A549 (cell line): Measurements from ENCODE around the gene POGK. TPM values are rescaled to one million over a fixed set of nuclear protein-coding genes. Genes with fewer than 3 reads are reported as not detected.

Experiments
- ATAC-seq, 2 experiments: fragments of 200-7000 bp in 1 of 2; fragments of >200 bp in 1 of 2; cut with Nextera tagmentation in 1 of 2; cut with Tn5 transposase in 1 of 2; 3 replicates each; pipeline versions ENCODE4 v1.8.0 to v1.9.1; 2018 to 2020; ENCODE audit warnings: mild to moderate bottlenecking in 1 of 2, moderate library complexity in 1 of 2
- CTCF ChIA-PET: fragments of 300-600 bp; sonication (Branson Sonifier 250); formaldehyde crosslinking; extraction: SDS; loops from one replicate; lab custom pipeline; 2021; ENCODE audit warnings: antibody characterized with exemption, inconsistent platforms; lab: Yijun Ruan, JAX
- POLR2A ChIA-PET: fragments of 350-600 bp; formaldehyde crosslinking; extraction: SDS; loops from one replicate; lab custom pipeline; 2021; ENCODE audit warnings: antibody characterized with exemption, inconsistent platforms; lab: Yijun Ruan, JAX
- DNase-seq, 2 experiments: peaks; one replicate each; pipeline versions ENCODE4 v3.0.0 to v3.0.0-alpha.2; 2011 to 2016; ENCODE audit warnings: low read depth in 1 of 2, low spot score in 1 of 2
- FAIRE-seq: peaks from 2 replicates; lab custom pipeline; 2011; peaks lifted over from hg19 to GRCh38; lab: Jason Lieb, UNC
- H3K27ac ChIP-seq, 2 experiments: fragments of >200 bp; sonication (Bioruptor Twin); formaldehyde crosslinking; 3 replicates each; pipeline ENCODE4 v1.5.1; 2016 to 2017
- H3K4me1 ChIP-seq: fragments of >200 bp; sonication (Bioruptor Twin); formaldehyde crosslinking; 3 replicates; pipeline ENCODE4 v1.6.1; 2016
- H3K4me2 ChIP-seq: fragments of >200 bp; sonication (Bioruptor Twin); formaldehyde crosslinking; 3 replicates; pipeline ENCODE4 v1.6.1; 2016
- H3K4me3 ChIP-seq: fragments of >200 bp; sonication (Bioruptor Twin); formaldehyde crosslinking; 3 replicates; pipeline ENCODE4 v1.5.1; 2016
- H3K9me3 ChIP-seq: fragments of >200 bp; sonication (Bioruptor Twin); formaldehyde crosslinking; 3 replicates; pipeline ENCODE4 v1.6.1; 2016
- BHLHE40 ChIP-seq: IDR thresholded peaks from 2 replicates; pipeline ENCODE4 v1.6.1; 2012; ENCODE audit warnings: low read depth, low read length, inconsistent platforms
- CBX8 ChIP-seq: fragments of 200-600 bp; sonication (generic); IDR thresholded peaks from 2 replicates; pipeline ENCODE4 v1.6.1; 2016
- CHD2 ChIP-seq: fragments of 150-350 bp; IDR thresholded peaks from 2 replicates; pipeline ENCODE4 v1.6.1; 2014; ENCODE audit warnings: low read length; ENCODE audit not compliant: partially characterized antibody
- CHD4 ChIP-seq: fragments of 200-600 bp; sonication (generic); IDR thresholded peaks from 2 replicates; pipeline ENCODE4 v1.6.1; 2016; ENCODE audit warnings: antibody characterized with exemption, mild to moderate bottlenecking, borderline replicate concordance
- EHF ChIP-seq: fragments of 250-450 bp; sonication (Bioruptor Pico); IDR thresholded peaks from 2 replicates; pipeline ENCODE4 v1.5.0; 2020; ENCODE audit warnings: mild to moderate bottlenecking
- ESRRA ChIP-seq: fragments of 150-350 bp; IDR thresholded peaks from 2 replicates; pipeline ENCODE4 v1.6.1; 2014; ENCODE audit warnings: mild to moderate bottlenecking, low read length, borderline replicate concordance
- FOXS1 ChIP-seq: fragments of 250-450 bp; sonication (Bioruptor Pico); IDR thresholded peaks from 2 replicates; pipeline ENCODE4 v1.5.0; 2020; ENCODE audit warnings: mild to moderate bottlenecking, moderate library complexity
- HOXA7 ChIP-seq: fragments of 250-450 bp; sonication (Bioruptor Pico); IDR thresholded peaks from 2 replicates; pipeline ENCODE4 v1.5.0; 2020; ENCODE audit warnings: mild to moderate bottlenecking, moderate library complexity
- HOXB5 ChIP-seq: fragments of 250-450 bp; sonication (Bioruptor Pico); IDR thresholded peaks from 2 replicates; pipeline ENCODE4 v1.5.0; 2020; ENCODE audit warnings: mild to moderate bottlenecking, moderate library complexity
- JUN ChIP-seq, 2 experiments: fragments of >200 bp; sonication (Bioruptor Twin); formaldehyde crosslinking; IDR thresholded peaks; 2 replicates in 1 of 2; 3 replicates in 1 of 2; pipeline ENCODE4 v1.6.1; 2016 to 2017
- JUNB ChIP-seq: fragments of >200 bp; sonication (Bioruptor Twin); formaldehyde crosslinking; IDR thresholded peaks from 2 replicates; pipeline ENCODE4 v1.6.1; 2016
- MYC ChIP-seq: IDR thresholded peaks from 2 replicates; pipeline ENCODE4 v1.6.1; 2012; ENCODE audit warnings: mild to moderate bottlenecking, inconsistent platforms, low read length, improper control_type of control experiment, borderline replicate concordance
- NPAS2 ChIP-seq: fragments of 250-450 bp; sonication (Bioruptor Pico); IDR thresholded peaks from 2 replicates; pipeline ENCODE4 v1.8.0; 2022; ENCODE audit warnings: mild to moderate bottlenecking, moderate library complexity, borderline replicate concordance
- PHF8 ChIP-seq: fragments of 200-600 bp; sonication (generic); IDR thresholded peaks from 2 replicates; pipeline ENCODE4 v1.6.1; 2016; ENCODE audit warnings: low read depth, mild to moderate bottlenecking, antibody characterized with exemption, moderate library complexity, borderline replicate concordance
- RAD21 ChIP-seq, 2 experiments: fragments of >200 bp in 1 of 2; sonication (Bioruptor Twin) in 1 of 2; formaldehyde crosslinking in 1 of 2; IDR thresholded peaks in 1 of 2; conservative IDR thresholded peaks in 1 of 2; 2 replicates in 1 of 2; 3 replicates in 1 of 2; pipeline ENCODE4 v1.6.1; 2012 to 2018; ENCODE audit warnings: inconsistent platforms in 1 of 2
- RARB ChIP-seq: fragments of 250-450 bp; sonication (Bioruptor Pico); IDR thresholded peaks from 2 replicates; pipeline ENCODE4 v1.8.0; 2021; ENCODE audit warnings: mild to moderate bottlenecking, moderate library complexity
- SREBF2 ChIP-seq: fragments of 450-650 bp; IDR thresholded peaks from 2 replicates; pipeline ENCODE4 v1.6.1; 2014; ENCODE audit warnings: mild to moderate bottlenecking, moderate library complexity
- ZFP36 ChIP-seq: fragments of 450-650 bp; IDR thresholded peaks from 2 replicates; pipeline ENCODE4 v1.6.1; 2014; ENCODE audit warnings: borderline replicate concordance; ENCODE audit not compliant: partially characterized antibody
- ZNF302 ChIP-seq: fragments of 250-450 bp; sonication (Bioruptor Pico); IDR thresholded peaks from 2 replicates; pipeline ENCODE4 v1.9.0; 2021; ENCODE audit warnings: inconsistent platforms, mild to moderate bottlenecking, moderate library complexity
- ZSCAN20 ChIP-seq: fragments of 250-450 bp; sonication (Bioruptor Pico); IDR thresholded peaks from 2 replicates; pipeline ENCODE4 v1.8.0; 2022; ENCODE audit warnings: mild to moderate bottlenecking, moderate library complexity
- WGBS: methylation state at CpG from one replicate; pipeline ENCODE4 v1.1.6; 2017; ENCODE audit errors: missing lambda C conversion rate; 5-methylcytosine and 5-hydroxymethylcytosine counted together
- polyA plus RNA-seq, 4 experiments: library from polyadenylated mRNA; depleted of rRNA in 3 of 4; stranded (reverse); fragments of >200 nt; fragmentation: RNase III in 1 of 4; extraction: RNeasy Plus Mini Kit Qiagen cat#74134 plus additional on column Dnase treatment in 1 of 4; gene quantifications; 2 replicates in 3 of 4; 3 replicates in 1 of 4; pipeline ENCODE4 v1.2.3, GENCODE V29; 2011 to 2017
- TF ChIP-seq, protein P1 (sequence below): IDR thresholded peaks from 2 replicates; pipeline ENCODE4 v1.6.1; 2012
- TF ChIP-seq, protein P2 (sequence below): fragments of 250-450 bp; sonication (Bioruptor Pico); IDR thresholded peaks from 2 replicates; pipeline ENCODE4 v1.5.0; 2021; ENCODE audit warnings: mild to moderate bottlenecking, moderate library complexity, borderline replicate concordance
- TF ChIP-seq, protein P3 (sequence below): fragments of >200 bp; sonication (Bioruptor Twin); formaldehyde crosslinking; IDR thresholded peaks from 2 replicates; pipeline ENCODE4 v1.6.1; 2016
- TF ChIP-seq, protein P4 (sequence below): fragments of 450-650 bp; IDR thresholded peaks from 2 replicates; pipeline ENCODE4 v1.6.1; 2014; ENCODE audit warnings: antibody characterized with exemption
- TF ChIP-seq, protein P5 (sequence below): fragments of 150-350 bp; IDR thresholded peaks from 2 replicates; pipeline ENCODE4 v1.6.1; 2014; ENCODE audit warnings: low read depth, mild to moderate bottlenecking, low read length
- TF ChIP-seq, protein P6 (sequence below): IDR thresholded peaks from 2 replicates; pipeline ENCODE4 v1.6.1; 2012
- TF ChIP-seq, protein P7 (sequence below): fragments of >200 bp; sonication (Bioruptor Twin); formaldehyde crosslinking; IDR thresholded peaks from 3 replicates; pipeline ENCODE4 v1.6.1; 2016

POGK gene
- polyA plus RNA-seq, 2 of the 4 experiments (the other 2 are of a cell fraction), result 27.4 to 37.2 TPM

DNA sequence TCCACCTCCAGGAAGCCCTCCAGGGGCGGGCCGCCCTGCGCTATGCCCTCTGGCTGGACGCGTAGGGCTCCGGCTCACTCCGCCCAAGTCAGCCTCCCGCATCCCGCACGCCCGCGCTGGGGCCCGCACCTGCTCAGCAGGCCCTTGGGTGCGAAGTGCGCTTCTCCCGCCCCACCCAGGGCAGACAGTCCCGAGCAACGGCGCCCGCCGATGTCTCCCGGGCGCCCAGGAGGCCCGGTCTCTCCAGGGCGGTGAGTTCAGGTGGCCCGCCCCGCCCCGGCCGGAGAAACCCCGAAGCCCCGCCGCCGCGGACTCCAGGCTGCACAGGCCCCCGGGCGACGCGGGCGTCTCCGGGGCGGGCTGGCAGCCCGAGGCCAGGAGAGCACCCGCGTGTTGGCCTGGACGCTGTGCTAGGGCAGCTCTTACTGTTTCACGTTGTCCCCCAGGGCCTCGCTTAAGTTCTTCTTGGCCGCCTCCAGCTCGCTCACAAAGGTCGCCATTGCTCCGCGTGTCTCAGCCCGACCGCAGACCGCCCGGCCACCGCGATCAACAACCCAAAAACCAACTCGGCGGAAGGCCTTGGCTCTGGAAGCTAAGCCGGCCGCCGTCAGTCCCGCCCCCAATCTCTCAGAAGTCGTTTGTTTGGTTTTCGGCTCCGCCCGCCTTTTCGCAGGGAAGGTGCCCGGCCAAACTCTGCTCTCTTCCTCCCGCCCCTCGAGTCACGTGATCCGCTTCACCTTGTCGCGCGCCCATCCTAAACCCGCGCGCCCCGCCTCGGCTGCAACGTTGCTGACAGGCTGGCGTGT is 36.7 kb downstream of the POGK start, which contains the start of gene TADA1 (continued):
- TF ChIP-seq, protein P1, sequence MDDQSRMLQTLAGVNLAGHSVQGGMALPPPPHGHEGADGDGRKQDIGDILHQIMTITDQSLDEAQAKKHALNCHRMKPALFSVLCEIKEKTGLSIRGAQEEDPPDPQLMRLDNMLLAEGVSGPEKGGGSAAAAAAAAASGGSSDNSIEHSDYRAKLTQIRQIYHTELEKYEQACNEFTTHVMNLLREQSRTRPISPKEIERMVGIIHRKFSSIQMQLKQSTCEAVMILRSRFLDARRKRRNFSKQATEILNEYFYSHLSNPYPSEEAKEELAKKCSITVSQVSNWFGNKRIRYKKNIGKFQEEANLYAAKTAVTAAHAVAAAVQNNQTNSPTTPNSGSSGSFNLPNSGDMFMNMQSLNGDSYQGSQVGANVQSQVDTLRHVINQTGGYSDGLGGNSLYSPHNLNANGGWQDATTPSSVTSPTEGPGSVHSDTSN, result no peak
- TF ChIP-seq ZNF302 (CRISPR knock-in tag) (no peak), EHF (no peak), ZFP36 (peak; percentile 99), RAD21 (conservative IDR thresholded peaks at IDR 0.05 in 1 of 2, IDR thresholded peaks at IDR 0.05 in 1 of 2) (no peak), RARB (no peak), FOXS1 (CRISPR knock-in tag) (0 out of 2 replicates have a peak, but pooled peaks have one; percentile 9), ZSCAN20 (CRISPR knock-in tag) (no peak)
- TF ChIP-seq, protein P2, sequence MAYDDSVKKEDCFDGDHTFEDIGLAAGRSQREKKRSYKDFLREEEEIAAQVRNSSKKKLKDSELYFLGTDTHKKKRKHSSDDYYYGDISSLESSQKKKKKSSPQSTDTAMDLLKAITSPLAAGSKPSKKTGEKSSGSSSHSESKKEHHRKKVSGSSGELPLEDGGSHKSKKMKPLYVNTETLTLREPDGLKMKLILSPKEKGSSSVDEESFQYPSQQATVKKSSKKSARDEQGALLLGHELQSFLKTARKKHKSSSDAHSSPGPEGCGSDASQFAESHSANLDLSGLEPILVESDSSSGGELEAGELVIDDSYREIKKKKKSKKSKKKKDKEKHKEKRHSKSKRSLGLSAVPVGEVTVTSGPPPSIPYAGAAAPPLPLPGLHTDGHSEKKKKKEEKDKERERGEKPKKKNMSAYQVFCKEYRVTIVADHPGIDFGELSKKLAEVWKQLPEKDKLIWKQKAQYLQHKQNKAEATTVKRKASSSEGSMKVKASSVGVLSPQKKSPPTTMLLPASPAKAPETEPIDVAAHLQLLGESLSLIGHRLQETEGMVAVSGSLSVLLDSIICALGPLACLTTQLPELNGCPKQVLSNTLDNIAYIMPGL, result 0 out of 2 replicates have a peak, but pooled peaks have one; percentile 83
- TF ChIP-seq, protein P3, sequence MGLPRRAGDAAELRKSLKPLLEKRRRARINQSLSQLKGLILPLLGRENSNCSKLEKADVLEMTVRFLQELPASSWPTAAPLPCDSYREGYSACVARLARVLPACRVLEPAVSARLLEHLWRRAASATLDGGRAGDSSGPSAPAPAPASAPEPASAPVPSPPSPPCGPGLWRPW, result no peak
- TF ChIP-seq, protein P4, sequence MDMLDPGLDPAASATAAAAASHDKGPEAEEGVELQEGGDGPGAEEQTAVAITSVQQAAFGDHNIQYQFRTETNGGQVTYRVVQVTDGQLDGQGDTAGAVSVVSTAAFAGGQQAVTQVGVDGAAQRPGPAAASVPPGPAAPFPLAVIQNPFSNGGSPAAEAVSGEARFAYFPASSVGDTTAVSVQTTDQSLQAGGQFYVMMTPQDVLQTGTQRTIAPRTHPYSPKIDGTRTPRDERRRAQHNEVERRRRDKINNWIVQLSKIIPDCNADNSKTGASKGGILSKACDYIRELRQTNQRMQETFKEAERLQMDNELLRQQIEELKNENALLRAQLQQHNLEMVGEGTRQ, result peak; percentile 97
- TF ChIP-seq, protein P5, sequence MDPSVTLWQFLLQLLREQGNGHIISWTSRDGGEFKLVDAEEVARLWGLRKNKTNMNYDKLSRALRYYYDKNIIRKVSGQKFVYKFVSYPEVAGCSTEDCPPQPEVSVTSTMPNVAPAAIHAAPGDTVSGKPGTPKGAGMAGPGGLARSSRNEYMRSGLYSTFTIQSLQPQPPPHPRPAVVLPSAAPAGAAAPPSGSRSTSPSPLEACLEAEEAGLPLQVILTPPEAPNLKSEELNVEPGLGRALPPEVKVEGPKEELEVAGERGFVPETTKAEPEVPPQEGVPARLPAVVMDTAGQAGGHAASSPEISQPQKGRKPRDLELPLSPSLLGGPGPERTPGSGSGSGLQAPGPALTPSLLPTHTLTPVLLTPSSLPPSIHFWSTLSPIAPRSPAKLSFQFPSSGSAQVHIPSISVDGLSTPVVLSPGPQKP, result no peak

DNA sequence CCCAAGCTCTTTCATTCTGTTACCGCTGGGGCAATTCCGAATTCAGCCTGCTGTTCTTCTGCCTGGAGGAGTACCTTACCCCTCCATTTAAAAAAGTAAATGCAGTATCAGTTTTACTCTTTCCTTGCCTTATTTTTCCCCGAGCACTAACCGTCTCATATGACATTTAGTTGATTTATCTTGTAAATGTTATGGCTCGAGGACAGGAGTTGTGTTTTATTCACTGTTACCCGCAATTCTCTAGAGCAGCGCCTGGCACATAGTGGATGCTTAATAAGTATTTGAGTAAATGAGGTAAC is 37.2 kb downstream of the POGK start:
- H3K27ac ChIP-seq, result peak overlapping the region in 1 of 2 experiments; percentile 50; a peak in 1 of 6 replicates
- TF ChIP-seq JUNB (no peak), BHLHE40 (no peak), CHD4 (no peak), CHD2 (no peak), MYC (no peak; the same call in 1 of the 2 replicates), ESRRA (no peak), SREBF2 (no peak), CBX8 (no peak), HOXB5 (CRISPR knock-in tag) (no peak), HOXA7 (no peak), PHF8 (no peak), FOXS1 (CRISPR knock-in tag) (no peak), JUN (IDR thresholded peaks at IDR 0.05) (no peak), NPAS2 (CRISPR knock-in tag) (no peak)
- TF ChIP-seq, protein P1, result no peak
- TF ChIP-seq, protein P6, sequence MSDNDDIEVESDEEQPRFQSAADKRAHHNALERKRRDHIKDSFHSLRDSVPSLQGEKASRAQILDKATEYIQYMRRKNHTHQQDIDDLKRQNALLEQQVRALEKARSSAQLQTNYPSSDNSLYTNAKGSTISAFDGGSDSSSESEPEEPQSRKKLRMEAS, result no peak
- TF ChIP-seq, protein P7, sequence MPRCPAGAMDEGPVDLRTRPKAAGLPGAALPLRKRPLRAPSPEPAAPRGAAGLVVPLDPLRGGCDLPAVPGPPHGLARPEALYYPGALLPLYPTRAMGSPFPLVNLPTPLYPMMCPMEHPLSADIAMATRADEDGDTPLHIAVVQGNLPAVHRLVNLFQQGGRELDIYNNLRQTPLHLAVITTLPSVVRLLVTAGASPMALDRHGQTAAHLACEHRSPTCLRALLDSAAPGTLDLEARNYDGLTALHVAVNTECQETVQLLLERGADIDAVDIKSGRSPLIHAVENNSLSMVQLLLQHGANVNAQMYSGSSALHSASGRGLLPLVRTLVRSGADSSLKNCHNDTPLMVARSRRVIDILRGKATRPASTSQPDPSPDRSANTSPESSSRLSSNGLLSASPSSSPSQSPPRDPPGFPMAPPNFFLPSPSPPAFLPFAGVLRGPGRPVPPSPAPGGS, result no peak
- H3K4me3 ChIP-seq, result peak overlapping the region; percentile 38
- H3K9me3 ChIP-seq, result no peaks in the 10 kb centered on the region
- ChIA-PET POLR2A (interaction anchor here (1.1 to 2.0 kb wide), 5 partner anchors 11 to 344 kb away, joined by 3 to 30 read pairs (median 5); partner anchors contain the start of genes POGK and POU2F1), CTCF (interaction anchor here (1.0 to 1.3 kb wide), 3 partner anchors 12 to 34 kb away, joined by 4 to 5 read pairs (median 4); no protein-coding TSS in a partner anchor)
- FAIRE-seq, result no peak
- WGBS, result 4% methylated on average over 7 of the region's 7 CpGs
- H3K4me1 ChIP-seq, result peaks cover 11% of the 10 kb centered on the region; the same call in 2 of the 3 replicates
- DNase-seq, result no peak
- H3K4me2 ChIP-seq, result peak overlapping the region; percentile 81
- ATAC-seq, result peak in 1 of 2 experiments; percentile 3; a peak in 4 of 6 replicates
